Transverse colon (tissue), 4 donors: ENCODE measurements around the gene CHRND.

ENCODE experiments used
- EP300 ChIP-seq: sonication (generic); formaldehyde crosslinking; IDR thresholded peaks from one replicate; pipeline ENCODE4 v1.6.1; 2017; ENCODE audit warnings: antibody characterized with exemption, low read depth
- POLR2A ChIP-seq: fragments of 450-650 bp; IDR thresholded peaks from one replicate; pipeline ENCODE4 v1.6.1; 2016; ENCODE audit warnings: antibody characterized with exemption, mild to moderate bottlenecking, moderate library complexity
- POLR2AphosphoS5 ChIP-seq, 3 donors: sonication (generic); formaldehyde crosslinking; IDR thresholded peaks; one replicate each; pipeline ENCODE4 v1.6.1; 2016; ENCODE audit warnings: antibody characterized with exemption in 3 of 3
- TF ChIP-seq, protein P1 (sequence below), 5 experiments: fragments of 200-600 bp in 3 of 5; fragments of 450-650 bp in 2 of 5; sonication (generic) in 3 of 5; IDR thresholded peaks; 1 replicate in 2 of 5; 2 replicates in 3 of 5; pipeline ENCODE4 v1.5.1; 2016 to 2017; ENCODE audit warnings: antibody characterized with exemption in 5 of 5, inconsistent platforms in 3 of 5, mild to moderate bottlenecking in 2 of 5, moderate library complexity in 1 of 5

DNA sequence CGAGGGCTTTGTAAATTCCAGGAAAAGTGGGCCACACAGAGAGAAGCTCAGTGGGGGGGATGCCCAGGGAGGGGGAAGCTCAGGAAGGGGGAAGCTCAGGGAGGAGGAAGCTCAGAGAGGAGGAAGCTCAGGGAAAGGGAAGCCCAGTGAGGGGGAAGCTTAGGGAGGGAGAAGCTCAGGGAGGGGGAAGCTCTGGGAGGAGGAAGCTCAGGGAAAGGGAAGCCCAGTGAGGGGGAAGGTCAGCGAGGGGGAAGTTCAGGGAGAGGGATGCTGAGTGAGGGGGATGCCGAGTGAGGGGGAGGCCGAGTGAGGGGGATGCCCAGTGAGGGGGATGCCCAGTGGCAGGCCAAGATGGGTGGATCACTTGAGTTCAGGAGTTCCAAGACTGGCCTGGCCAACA is 12.7 kb downstream of the CHRND start:
- TF ChIP-seq, protein P1, sequence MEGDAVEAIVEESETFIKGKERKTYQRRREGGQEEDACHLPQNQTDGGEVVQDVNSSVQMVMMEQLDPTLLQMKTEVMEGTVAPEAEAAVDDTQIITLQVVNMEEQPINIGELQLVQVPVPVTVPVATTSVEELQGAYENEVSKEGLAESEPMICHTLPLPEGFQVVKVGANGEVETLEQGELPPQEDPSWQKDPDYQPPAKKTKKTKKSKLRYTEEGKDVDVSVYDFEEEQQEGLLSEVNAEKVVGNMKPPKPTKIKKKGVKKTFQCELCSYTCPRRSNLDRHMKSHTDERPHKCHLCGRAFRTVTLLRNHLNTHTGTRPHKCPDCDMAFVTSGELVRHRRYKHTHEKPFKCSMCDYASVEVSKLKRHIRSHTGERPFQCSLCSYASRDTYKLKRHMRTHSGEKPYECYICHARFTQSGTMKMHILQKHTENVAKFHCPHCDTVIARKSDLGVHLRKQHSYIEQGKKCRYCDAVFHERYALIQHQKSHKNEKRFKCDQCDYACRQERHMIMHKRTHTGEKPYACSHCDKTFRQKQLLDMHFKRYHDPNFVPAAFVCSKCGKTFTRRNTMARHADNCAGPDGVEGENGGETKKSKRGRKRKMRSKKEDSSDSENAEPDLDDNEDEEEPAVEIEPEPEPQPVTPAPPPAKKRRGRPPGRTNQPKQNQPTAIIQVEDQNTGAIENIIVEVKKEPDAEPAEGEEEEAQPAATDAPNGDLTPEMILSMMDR (IDR thresholded peaks at IDR 0.05): no peak
- no peak for TF ChIP-seq EP300
- no peak for TF ChIP-seq POLR2AphosphoS5 (IDR thresholded peaks at IDR 0.05)
- TF ChIP-seq POLR2A: no peak
